AG10803 (cell line): ENCODE data around the gene UNCX.

Source experiments
- DNase-seq: peaks from one replicate; pipeline ENCODE4 v3.0.0; 2010; ENCODE audit warnings: low read depth
- H3K4me3 ChIP-seq: 2 replicates; pipeline ENCODE4 v1.5.1; 2011; ENCODE audit warnings: mild to moderate bottlenecking, low read length, control low read depth
- TF ChIP-seq, protein P1 (sequence below): conservative IDR thresholded peaks from 2 replicates; pipeline ENCODE4 v1.5.1; 2011; ENCODE audit warnings: mild to moderate bottlenecking, low read length, control low read depth, inconsistent platforms

The UNCX gene

DNA sequence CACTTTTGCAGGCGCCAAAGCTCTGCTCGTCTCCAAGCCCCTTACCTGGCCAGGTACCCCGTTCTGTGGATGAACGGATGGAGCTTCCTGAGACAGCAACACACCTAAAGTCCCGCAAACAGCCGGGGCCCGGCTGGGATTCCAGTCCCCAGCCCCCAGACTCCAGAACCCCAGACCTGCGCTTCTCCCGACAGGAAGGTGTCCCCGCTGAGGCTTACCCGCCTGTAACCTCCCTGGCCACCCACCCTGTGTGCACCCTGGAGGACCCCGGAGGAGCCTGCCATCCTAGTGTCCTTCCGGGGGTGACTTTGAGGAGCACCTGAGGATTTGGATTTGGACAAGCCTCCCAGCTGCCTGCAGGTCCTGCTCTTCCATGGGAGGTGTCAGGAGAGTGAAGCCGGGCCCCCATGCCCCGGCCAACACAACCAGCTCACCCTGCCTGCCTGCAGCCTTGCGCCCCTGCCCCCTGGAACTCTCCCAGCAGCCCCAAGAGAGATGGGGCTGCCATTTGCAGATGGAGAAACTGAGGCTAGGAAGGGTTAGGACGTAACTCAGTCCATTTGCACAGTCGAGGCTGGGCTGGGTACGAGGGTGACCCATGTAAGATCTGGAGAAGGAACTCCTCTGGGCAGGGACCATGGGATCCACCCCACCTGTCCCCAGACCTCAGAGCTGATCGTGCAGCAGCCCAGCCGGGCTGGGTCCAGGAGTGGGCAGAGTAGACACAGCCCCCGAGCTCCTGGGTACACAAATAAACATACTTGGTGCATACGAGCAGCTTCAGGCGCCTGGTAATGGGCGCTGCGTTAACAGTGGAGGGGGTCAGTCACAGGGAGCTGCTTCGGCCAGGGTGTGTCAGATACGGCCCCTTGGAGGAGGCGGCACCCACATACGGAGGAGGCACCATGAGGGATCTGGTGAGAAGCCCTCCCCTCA, 31.9 kb downstream of the UNCX start:
- H3K4me3 ChIP-seq, result no peak overlapping the region
- no peak for DNase-seq
- TF ChIP-seq, protein P1, sequence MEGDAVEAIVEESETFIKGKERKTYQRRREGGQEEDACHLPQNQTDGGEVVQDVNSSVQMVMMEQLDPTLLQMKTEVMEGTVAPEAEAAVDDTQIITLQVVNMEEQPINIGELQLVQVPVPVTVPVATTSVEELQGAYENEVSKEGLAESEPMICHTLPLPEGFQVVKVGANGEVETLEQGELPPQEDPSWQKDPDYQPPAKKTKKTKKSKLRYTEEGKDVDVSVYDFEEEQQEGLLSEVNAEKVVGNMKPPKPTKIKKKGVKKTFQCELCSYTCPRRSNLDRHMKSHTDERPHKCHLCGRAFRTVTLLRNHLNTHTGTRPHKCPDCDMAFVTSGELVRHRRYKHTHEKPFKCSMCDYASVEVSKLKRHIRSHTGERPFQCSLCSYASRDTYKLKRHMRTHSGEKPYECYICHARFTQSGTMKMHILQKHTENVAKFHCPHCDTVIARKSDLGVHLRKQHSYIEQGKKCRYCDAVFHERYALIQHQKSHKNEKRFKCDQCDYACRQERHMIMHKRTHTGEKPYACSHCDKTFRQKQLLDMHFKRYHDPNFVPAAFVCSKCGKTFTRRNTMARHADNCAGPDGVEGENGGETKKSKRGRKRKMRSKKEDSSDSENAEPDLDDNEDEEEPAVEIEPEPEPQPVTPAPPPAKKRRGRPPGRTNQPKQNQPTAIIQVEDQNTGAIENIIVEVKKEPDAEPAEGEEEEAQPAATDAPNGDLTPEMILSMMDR, result no peak

- no peak for DNase-seq
- TF ChIP-seq, protein P1, result no peak
- H3K4me3 ChIP-seq, result no peak overlapping the region
Measured at GRCh38 chr7:1267016-1267900, 34.6 kb downstream of the UNCX start.

- no peak for DNase-seq
- H3K4me3 ChIP-seq, result no peak overlapping the region
- TF ChIP-seq, protein P1, result no peak
Measured at GRCh38 chr7:1268076-1268815, 35.6 kb downstream of the UNCX start.

DNA sequence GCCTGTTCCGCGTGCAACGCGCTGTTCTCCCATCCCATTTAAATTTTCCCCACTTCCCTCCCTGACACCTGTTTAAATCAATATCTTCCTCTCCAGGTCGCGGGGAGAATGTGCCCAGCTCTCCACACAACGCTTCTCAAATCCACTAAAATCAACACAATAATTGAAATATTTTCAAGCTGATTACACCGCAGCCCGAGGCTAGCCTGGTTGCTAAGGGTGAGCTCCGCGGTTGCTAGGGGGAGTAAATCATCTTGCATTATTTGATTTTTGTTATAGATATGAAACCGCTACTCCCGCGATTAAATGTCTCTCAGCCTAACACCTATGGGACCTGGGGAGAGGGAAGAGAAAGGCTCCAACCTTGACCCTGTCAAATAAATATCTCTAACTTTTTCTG, 36.2 kb downstream of the UNCX start:
- no peak overlapping the region for H3K4me3 ChIP-seq
- TF ChIP-seq, protein P1, result no peak
- DNase-seq, result no peak

GRCh38 chr7:1269336-1269890, 36.7 kb downstream of the UNCX start:
- no peak overlapping the region for H3K4me3 ChIP-seq
- TF ChIP-seq, protein P1, result no peak
- DNase-seq, result no peak

GRCh38 chr7:1270181-1270580, 37.5 kb downstream of the UNCX start:
- no peak overlapping the region for H3K4me3 ChIP-seq
- TF ChIP-seq, protein P1, result no peak
- no peak for DNase-seq
